Endodermal cell (in vitro differentiated cells): ENCODE measurements around the gene BBX. TPM values are rescaled to one million over a fixed set of nuclear protein-coding genes. Genes with fewer than 3 reads are reported as not detected.

Experiments
- DNase-seq: peaks from one replicate; pipeline ENCODE4 v3.0.0-alpha.2; 2017
- H3K27ac ChIP-seq: 2 replicates; pipeline ENCODE4 v1.5.1; 2013; ENCODE audit warnings: mild to moderate bottlenecking, low read depth, low read length, moderate library complexity
- H3K27me3 ChIP-seq: 2 replicates; pipeline ENCODE4 v1.6.1; 2013; ENCODE audit warnings: mild to moderate bottlenecking, low read length, moderate library complexity; ENCODE audit not compliant: insufficient read depth, control insufficient read depth, poor library complexity, severe bottlenecking
- H3K36me3 ChIP-seq: 2 replicates; pipeline ENCODE4 v1.7.0; 2013; ENCODE audit warnings: mild to moderate bottlenecking, low read length, moderate library complexity; ENCODE audit not compliant: control insufficient read depth, insufficient read depth
- H3K4me1 ChIP-seq: one replicate; pipeline ENCODE4 v1.7.0; 2013; ENCODE audit warnings: low read length; ENCODE audit not compliant: control insufficient read depth, insufficient read depth
- H3K4me3 ChIP-seq: 2 replicates; pipeline ENCODE4 v1.5.1; 2013; ENCODE audit warnings: mild to moderate bottlenecking, low read length, moderate library complexity
- H3K9ac ChIP-seq: 2 replicates; pipeline ENCODE4 v1.6.1; 2013; ENCODE audit warnings: mild to moderate bottlenecking, low read length, moderate library complexity; ENCODE audit not compliant: poor library complexity, severe bottlenecking; ENCODE audit errors: extremely low read depth
- H3K9me3 ChIP-seq: 2 replicates; pipeline ENCODE4 v1.6.1; 2013; ENCODE audit warnings: mild to moderate bottlenecking, low read length, moderate library complexity; ENCODE audit not compliant: control insufficient read depth
- H3K27ac Mint-ChIP-seq: 2 replicates; pipeline ENCODE4 v1.8.0; 2020; ENCODE audit warnings: mixed read lengths
- H3K27me3 Mint-ChIP-seq: 2 replicates; pipeline ENCODE4 v1.8.0; 2021; ENCODE audit warnings: mild to moderate bottlenecking, mixed read lengths; ENCODE audit not compliant: insufficient read depth
- H3K36me3 Mint-ChIP-seq: 2 replicates; pipeline ENCODE4 v1.8.0; 2020; ENCODE audit warnings: low read depth, mixed read lengths
- H3K4me1 Mint-ChIP-seq: 2 replicates; pipeline ENCODE4 v1.8.0; 2020; ENCODE audit warnings: mixed read lengths
- H3K4me3 Mint-ChIP-seq: 2 replicates; pipeline ENCODE4 v1.8.0; 2020; ENCODE audit warnings: mild to moderate bottlenecking, moderate library complexity, mixed read lengths
- H3K9me3 Mint-ChIP-seq: 2 replicates; pipeline ENCODE4 v1.8.0; 2020; ENCODE audit warnings: mild to moderate bottlenecking, mixed read lengths
- WGBS, 2 experiments: methylation state at CpG; one replicate each; pipeline versions ENCODE4 v1.1.5 to v1.1.7; 2013; ENCODE audit warnings: missing lambda C conversion rate in 2 of 2, mixed read lengths in 1 of 2; ENCODE audit not compliant: insufficient coverage in 1 of 2, insufficient read length in 1 of 2; 5-methylcytosine and 5-hydroxymethylcytosine counted together
- total RNA-seq, 2 donors: library from RNA; stranded (reverse); fragmentation: NEBNext Ultra II Directional in 1 of 2; extraction: Animal tissue kit (Norgen Biotek cat#: 25700) in 1 of 2; gene quantifications; 2 replicates in 1 of 2; 3 replicates in 1 of 2; pipeline ENCODE4 v1.2.1, GENCODE V29; 2021
- TF ChIP-seq, protein P1 (sequence below): fragments of 200-600 bp; sonication (generic); conservative IDR thresholded peaks from 2 replicates; pipeline ENCODE4 v1.5.0; 2021; ENCODE audit warnings: antibody characterized with exemption, mild to moderate bottlenecking

BBX gene
- total RNA-seq, 2 donors from 2014 or later = 34.2 to 41.2 TPM

DNA sequence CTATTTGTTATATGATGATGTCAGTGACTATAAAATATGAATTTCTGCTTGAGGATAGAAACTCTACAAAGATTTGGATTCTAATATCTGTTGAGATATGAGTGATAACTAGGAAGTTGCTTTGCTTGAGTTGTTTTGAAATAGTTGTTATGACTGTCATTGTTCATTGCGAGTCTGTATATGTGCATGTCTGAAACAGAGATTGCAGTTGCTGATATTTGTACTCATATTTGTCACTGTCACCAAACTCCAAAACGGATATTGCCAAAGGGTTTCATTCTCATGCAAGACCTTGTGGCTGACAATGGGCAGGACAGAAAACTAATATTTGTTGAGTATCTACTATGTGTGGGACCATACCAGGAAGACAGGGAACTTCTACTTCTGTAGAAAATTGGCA is 327.9 kb downstream of the BBX start:
- Mint-ChIP-seq H3K36me3 (no peaks in the 10 kb centered on the region), H3K4me1 (peaks cover 6% of the 10 kb centered on the region), H3K27ac (no peak overlapping the region), H3K27me3 (no peaks in the 10 kb centered on the region), H3K9me3 (peaks cover 4% of the 10 kb centered on the region), H3K4me3 (no peak overlapping the region)
- Histone ChIP-seq H3K27me3 (no peaks in the 10 kb centered on the region), H3K4me1 (no peaks in the 10 kb centered on the region), H3K36me3 (no peaks in the 10 kb centered on the region), H3K4me3 (no peak overlapping the region), H3K27ac (no peak overlapping the region), H3K9me3 (peaks cover 8% of the 10 kb centered on the region), H3K9ac (no peak overlapping the region)
- TF ChIP-seq, protein P1, sequence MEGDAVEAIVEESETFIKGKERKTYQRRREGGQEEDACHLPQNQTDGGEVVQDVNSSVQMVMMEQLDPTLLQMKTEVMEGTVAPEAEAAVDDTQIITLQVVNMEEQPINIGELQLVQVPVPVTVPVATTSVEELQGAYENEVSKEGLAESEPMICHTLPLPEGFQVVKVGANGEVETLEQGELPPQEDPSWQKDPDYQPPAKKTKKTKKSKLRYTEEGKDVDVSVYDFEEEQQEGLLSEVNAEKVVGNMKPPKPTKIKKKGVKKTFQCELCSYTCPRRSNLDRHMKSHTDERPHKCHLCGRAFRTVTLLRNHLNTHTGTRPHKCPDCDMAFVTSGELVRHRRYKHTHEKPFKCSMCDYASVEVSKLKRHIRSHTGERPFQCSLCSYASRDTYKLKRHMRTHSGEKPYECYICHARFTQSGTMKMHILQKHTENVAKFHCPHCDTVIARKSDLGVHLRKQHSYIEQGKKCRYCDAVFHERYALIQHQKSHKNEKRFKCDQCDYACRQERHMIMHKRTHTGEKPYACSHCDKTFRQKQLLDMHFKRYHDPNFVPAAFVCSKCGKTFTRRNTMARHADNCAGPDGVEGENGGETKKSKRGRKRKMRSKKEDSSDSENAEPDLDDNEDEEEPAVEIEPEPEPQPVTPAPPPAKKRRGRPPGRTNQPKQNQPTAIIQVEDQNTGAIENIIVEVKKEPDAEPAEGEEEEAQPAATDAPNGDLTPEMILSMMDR = no peak
- 98 to 100% methylated on average over 1 to 2 of the region's 2 CpGs for WGBS, 2 experiments
- no peak for DNase-seq

DNA sequence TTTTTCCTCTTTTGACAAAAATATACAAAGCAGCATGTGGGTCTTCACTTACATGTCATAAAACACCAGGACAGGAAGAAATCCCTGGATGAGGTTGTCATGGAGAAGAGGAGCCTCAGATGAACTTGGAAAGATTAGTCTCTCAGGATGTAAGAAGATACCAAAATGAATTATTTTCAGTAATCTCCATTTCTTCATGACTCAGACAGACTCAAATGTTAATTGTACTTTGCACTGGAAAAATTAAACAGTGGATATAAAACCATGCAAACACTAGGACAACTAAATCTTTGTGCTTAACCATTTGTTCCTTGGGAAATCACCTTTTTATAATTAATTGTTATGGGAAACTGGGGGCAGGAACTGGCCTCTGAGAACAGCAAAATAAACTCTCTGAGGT is 331.1 kb downstream of the BBX start:
- H3K9me3 ChIP-seq = peaks cover 8% of the 10 kb centered on the region
- TF ChIP-seq, protein P1 = no peak
- Mint-ChIP-seq H3K4me1 (no peaks in the 10 kb centered on the region), H3K36me3 (no peaks in the 10 kb centered on the region), H3K27me3 (no peaks in the 10 kb centered on the region), H3K9me3 (peaks cover 4% of the 10 kb centered on the region), H3K27ac (no peak overlapping the region), H3K4me3 (no peak overlapping the region)
- no peak overlapping the region for H3K9ac ChIP-seq
- no peaks in the 10 kb centered on the region for H3K4me1 ChIP-seq
- no peaks in the 10 kb centered on the region for H3K27me3 ChIP-seq
- no peak overlapping the region for H3K27ac ChIP-seq
- DNase-seq = no peak
- H3K4me3 ChIP-seq = no peak overlapping the region
- no peaks in the 10 kb centered on the region for H3K36me3 ChIP-seq

DNA sequence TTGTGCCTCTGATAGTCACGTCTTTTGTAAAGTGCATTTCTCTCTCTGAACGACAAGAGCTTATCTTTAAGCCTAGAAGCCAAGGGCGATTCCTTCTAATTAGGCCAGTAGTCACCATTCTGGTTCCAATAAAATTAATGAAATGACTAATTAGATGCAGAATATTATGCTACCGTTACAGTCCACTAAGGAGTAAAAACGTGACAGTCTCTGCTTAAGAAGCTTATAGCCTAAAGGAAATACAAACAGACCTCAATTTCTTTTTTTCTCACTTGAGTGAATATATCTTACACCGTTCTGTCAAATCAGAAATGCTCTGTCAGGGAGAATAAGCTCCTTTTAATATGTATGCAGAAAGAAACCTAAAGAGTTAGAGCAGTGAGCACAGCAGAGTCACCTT is 332.0 kb downstream of the BBX start:
- no peaks in the 10 kb centered on the region for H3K36me3 ChIP-seq
- peaks cover 4% of the 10 kb centered on the region for H3K9me3 Mint-ChIP-seq
- H3K27me3 Mint-ChIP-seq = no peaks in the 10 kb centered on the region
- WGBS, 2 experiments = 90 to 96% methylated on average over 3 to 6 of the region's 6 CpGs
- H3K9me3 ChIP-seq = peaks cover 8% of the 10 kb centered on the region
- H3K27ac ChIP-seq = no peak overlapping the region
- no peak overlapping the region for H3K4me3 Mint-ChIP-seq
- no peak overlapping the region for H3K27ac Mint-ChIP-seq
- no peaks in the 10 kb centered on the region for H3K27me3 ChIP-seq
- H3K9ac ChIP-seq = no peak overlapping the region
- no peak for DNase-seq
- no peak overlapping the region for H3K4me3 ChIP-seq
- H3K4me1 Mint-ChIP-seq = no peaks in the 10 kb centered on the region
- TF ChIP-seq, protein P1 = no peak
- no peaks in the 10 kb centered on the region for H3K4me1 ChIP-seq
- H3K36me3 Mint-ChIP-seq = no peaks in the 10 kb centered on the region
